CD14-positive monocyte (primary cell): Measurements from ENCODE around the gene COQ4. TPM values are rescaled to one million over a fixed set of nuclear protein-coding genes. Genes with fewer than 3 reads are reported as not detected.

ENCODE experiments used
- DNase-seq, 3 donors: peaks; one replicate each; pipeline ENCODE4 v3.0.0-alpha.2; 2011 to 2022
- H2AFZ ChIP-seq: 2 replicates; pipeline ENCODE4 v1.6.0; 2012; ENCODE audit warnings: mild to moderate bottlenecking, low read depth, low read length, inconsistent platforms; ENCODE audit not compliant: insufficient read depth, poor library complexity, severe bottlenecking
- H3K27ac ChIP-seq, 2 donors: 1 replicate in 1 of 2; 2 replicates in 1 of 2; pipeline ENCODE4 v1.5.1; 2012 to 2013; ENCODE audit warnings: low read length in 2 of 2, control low read depth in 1 of 2, inconsistent platforms in 1 of 2, low read depth in 1 of 2, mild to moderate bottlenecking in 1 of 2
- H3K27me3 ChIP-seq, 2 donors: one replicate each; pipeline versions ENCODE4 v1.6.0 to v1.6.1; 2011 to 2013; ENCODE audit warnings: low read length in 2 of 2; ENCODE audit not compliant: control insufficient read depth in 2 of 2, insufficient read depth in 2 of 2
- H3K36me3 ChIP-seq, 2 donors: replicated peaks in 1 of 2; 1 replicate in 1 of 2; 2 replicates in 1 of 2; pipeline versions ENCODE4 v1.5.1 to v1.6.1; 2012 to 2013; ENCODE audit warnings: low read length in 2 of 2, control low read depth in 1 of 2, inconsistent platforms in 1 of 2, mild to moderate bottlenecking in 1 of 2; ENCODE audit not compliant: insufficient read depth in 2 of 2, control insufficient read depth in 1 of 2
- H3K4me1 ChIP-seq, 2 donors: 1 replicate in 1 of 2; 2 replicates in 1 of 2; pipeline versions ENCODE4 v1.5.1 to v1.6.1; 2012 to 2013; ENCODE audit warnings: low read length in 2 of 2, control low read depth in 1 of 2, inconsistent platforms in 1 of 2, mild to moderate bottlenecking in 1 of 2, moderate library complexity in 1 of 2; ENCODE audit not compliant: insufficient read depth in 2 of 2, control insufficient read depth in 1 of 2
- H3K4me2 ChIP-seq: replicated peaks from 2 replicates; pipeline ENCODE3; 2012; ENCODE audit warnings: low read length, moderate library complexity, mild to moderate bottlenecking; ENCODE audit not compliant: poor library complexity, severe bottlenecking; ENCODE audit errors: extremely low read depth
- H3K4me3 ChIP-seq, 3 experiments: fragments of 200-600 bp in 1 of 3; sonication (generic) in 1 of 3; replicated peaks in 1 of 3; 1 replicate in 2 of 3; 2 replicates in 1 of 3; pipeline ENCODE4 v1.5.1; 2011 to 2013; ENCODE audit warnings: low read length in 3 of 3, mild to moderate bottlenecking in 3 of 3, control low read depth in 2 of 3, low read depth in 2 of 3, inconsistent platforms in 1 of 3, moderate library complexity in 1 of 3
- H3K79me2 ChIP-seq: 2 replicates; pipeline ENCODE4 v1.6.0; 2012; ENCODE audit warnings: mild to moderate bottlenecking, control low read depth, inconsistent platforms, low read length, moderate library complexity; ENCODE audit not compliant: insufficient read depth
- H3K9ac ChIP-seq: 2 replicates; pipeline ENCODE4 v1.6.0; 2017; ENCODE audit warnings: low read length, mild to moderate bottlenecking; ENCODE audit not compliant: insufficient read depth, poor library complexity, severe bottlenecking
- H3K9me3 ChIP-seq, 2 donors: replicated peaks in 1 of 2; 1 replicate in 1 of 2; 2 replicates in 1 of 2; pipeline versions ENCODE4 v1.5.1 to v1.6.1; 2012 to 2013; ENCODE audit warnings: low read length in 2 of 2, control low read depth in 1 of 2; ENCODE audit not compliant: control insufficient read depth in 1 of 2, insufficient read depth in 1 of 2
- H4K20me1 ChIP-seq: 2 replicates; pipeline ENCODE4 v1.6.0; 2012; ENCODE audit warnings: mild to moderate bottlenecking, low read length, control low read depth, moderate library complexity; ENCODE audit not compliant: insufficient read depth
- H3K27ac Mint-ChIP-seq, 7 donors: one replicate each; pipeline ENCODE4 v1.8.0; 2020; ENCODE audit warnings: mild to moderate bottlenecking in 7 of 7, mixed read lengths in 7 of 7, moderate library complexity in 6 of 7, inconsistent platforms in 2 of 7
- H3K27me3 Mint-ChIP-seq, 3 donors: one replicate each; pipeline ENCODE4 v1.8.0; 2021 to 2022; ENCODE audit warnings: low read depth in 3 of 3, mild to moderate bottlenecking in 3 of 3, mixed read lengths in 3 of 3, moderate library complexity in 3 of 3, inconsistent platforms in 1 of 3
- H3K36me3 Mint-ChIP-seq, 2 donors: one replicate each; pipeline ENCODE4 v1.8.0; 2020; ENCODE audit warnings: mixed read lengths in 2 of 2, inconsistent platforms in 1 of 2, mild to moderate bottlenecking in 1 of 2
- H3K4me1 Mint-ChIP-seq: one replicate; pipeline ENCODE4 v1.8.0; 2020; ENCODE audit warnings: mild to moderate bottlenecking, mixed read lengths
- H3K4me3 Mint-ChIP-seq, 2 donors: one replicate each; pipeline ENCODE4 v1.8.0; 2020; ENCODE audit warnings: mild to moderate bottlenecking in 2 of 2, mixed read lengths in 2 of 2, moderate library complexity in 1 of 2
- H3K9me3 Mint-ChIP-seq, 7 donors: one replicate each; pipeline ENCODE4 v1.8.0; 2020 to 2022; ENCODE audit warnings: mixed read lengths in 7 of 7, mild to moderate bottlenecking in 6 of 7, moderate library complexity in 6 of 7, inconsistent platforms in 2 of 7
- CTCF ChIP-seq: fragments of 200-600 bp; IDR thresholded peaks from one replicate; pipeline ENCODE4 v1.8.0; 2022; ENCODE audit warnings: antibody characterized with exemption, mild to moderate bottlenecking
- WGBS: methylation state at CpG from one replicate; pipeline ENCODE4 v1.1.5; 2013; ENCODE audit warnings: missing lambda C conversion rate; ENCODE audit not compliant: insufficient coverage; 5-methylcytosine and 5-hydroxymethylcytosine counted together
- intact Hi-C, 2 donors: fragments of 100-400 bp; cut with micrococcal nuclease; formaldehyde crosslinking; loops; one replicate each; pipeline versions ENCODE4 v1.15.0 to v1.15.1; 2023
- polyA plus RNA-seq, 3 donors: library from polyadenylated mRNA; depleted of rRNA in 1 of 3; unstranded in 2 of 3; stranded (reverse) in 1 of 3; fragments of 300-500 nt in 2 of 3; fragments of >200 nt in 1 of 3; fragmentation: Illumina TruSeq in 2 of 3; gene quantifications; 1 replicate in 2 of 3; 2 replicates in 1 of 3; pipeline ENCODE4 v1.2.3, GENCODE V29; 2012 to 2021

The COQ4 gene
- polyA plus RNA-seq, 3 donors, result 19.9 to 32.6 (median 20.4) TPM

GRCh38 chr9:128362774-128363173, 40.1 kb downstream of the COQ4 start:
- no peak for TF ChIP-seq CTCF
- 100% methylated on average over 1 of the region's 3 CpGs for WGBS
- no peak overlapping the region for H3K27ac Mint-ChIP-seq
- H3K9ac ChIP-seq, result no peak overlapping the region
- H3K4me1 ChIP-seq, result peaks cover 21 to 25% of the 10 kb centered on the region in 2 donors
- H3K9me3 ChIP-seq, result no peaks in the 10 kb centered on the region
- intact Hi-C loops, result loop anchor here (2.0 to 5.0 kb wide), 2 partner anchors 50 to 55 kb away; no protein-coding TSS in a partner anchor
- peaks cover 0 to 9% (median 5%) of the 10 kb centered on the region in 3 donors for H3K27me3 Mint-ChIP-seq
- no peak overlapping the region for H3K4me3 Mint-ChIP-seq
- no peak overlapping the region for H3K27ac ChIP-seq
- no peaks in the 10 kb centered on the region for H3K9me3 Mint-ChIP-seq
- peaks cover 0 to 4% of the 10 kb centered on the region in 2 donors for H3K36me3 ChIP-seq
- peaks cover 21% of the 10 kb centered on the region for H3K4me1 Mint-ChIP-seq
- no peaks in the 10 kb centered on the region for H4K20me1 ChIP-seq
- H3K4me2 ChIP-seq, result no peak overlapping the region
- no peaks in the 10 kb centered on the region for H3K36me3 Mint-ChIP-seq
- H3K27me3 ChIP-seq, result no peaks in the 10 kb centered on the region
- no peak for DNase-seq
- H2AFZ ChIP-seq, result no peak overlapping the region
- no peaks in the 10 kb centered on the region for H3K79me2 ChIP-seq
- no peak overlapping the region for H3K4me3 ChIP-seq

- Mint-ChIP-seq H3K27ac (peak overlapping the region in 1 of 7 donors; percentile 37), H3K4me3 (peak overlapping the region in 1 of 2 donors; percentile 83), H3K9me3 (no peaks in the 10 kb centered on the region), H3K36me3 (no peaks in the 10 kb centered on the region), H3K27me3 (peaks cover 0 to 9% (median 5%) of the 10 kb centered on the region in 3 donors), H3K4me1 (peaks cover 27% of the 10 kb centered on the region)
- peak overlapping the region; percentile 76 for H3K4me2 ChIP-seq
- no peak overlapping the region for H3K27ac ChIP-seq
- H4K20me1 ChIP-seq, result no peaks in the 10 kb centered on the region
- WGBS, result 100% methylated on average over 1 of the region's 4 CpGs
- H3K9ac ChIP-seq, result peak overlapping the region; percentile 65
- no peaks in the 10 kb centered on the region for H3K27me3 ChIP-seq
- H3K79me2 ChIP-seq, result no peaks in the 10 kb centered on the region
- no peaks in the 10 kb centered on the region for H3K9me3 ChIP-seq
- H3K36me3 ChIP-seq, result no peaks in the 10 kb centered on the region
- peak overlapping the region in 1 of 3 experiments; percentile 73 for H3K4me3 ChIP-seq
- no peak for TF ChIP-seq CTCF
- H2AFZ ChIP-seq, result peak overlapping the region; percentile 95
- peaks cover 26 to 31% of the 10 kb centered on the region in 2 donors for H3K4me1 ChIP-seq
- DNase-seq, result no peak
- intact Hi-C loops, result no loop called here
Measured at GRCh38 chr9:128365525-128365924, 42.9 kb downstream of the COQ4 start.
